Measurements from ENCODE around the gene SDCBP2. TPM values are rescaled to one million over a fixed set of nuclear protein-coding genes. Genes with fewer than 3 reads are reported as not detected.

Gene SDCBP2
- total and polyA plus RNA-seq, 2 of the 13 experiments (the other 11 are each of a cell fraction or from before 2014, with no cell fraction given): 1.2 to 2.4 TPM

GRCh38 chr20:1273366-1273765 lies 55.6 kb downstream of the SDCBP2 start:
- POLR2A ChIA-PET: no interaction called here
- in situ Hi-C loops (cut with HindIII; ENCODE audit: extremely low pct_ligation_motif_present, low pct_unique_long_range_greater_than_20kb): no loop called here

More at GRCh38 chr20:1273366-1273765, 55.6 kb downstream of the SDCBP2 start:
- Histone ChIP-seq H3K27ac (ENCODE audit: extremely low read length, insufficient read depth, low read length) (no peak overlapping the region), H3K9ac (ENCODE audit: insufficient read depth, low read depth, low read length) (no peak overlapping the region), H2AFZ (ENCODE audit: low read length) (no peak overlapping the region), H3K27me3 (ENCODE audit: control insufficient read depth in 1 of 2, insufficient read depth in 2 of 2, low read length in 2 of 2) (peaks cover 7 to 15% of the 10 kb centered on the region in 2 experiments; a peak in 4 of 5 replicates), H3K79me2 (ENCODE audit: insufficient read depth, low read length) (no peaks in the 10 kb centered on the region), H3K4me2 (ENCODE audit: low read depth, low read length) (no peak overlapping the region), H3K4me1 (ENCODE audit: insufficient read depth, low read length) (no peaks in the 10 kb centered on the region), H3K9me3 (ENCODE audit: low read length) (no peaks in the 10 kb centered on the region), H4K20me1 (ENCODE audit: insufficient read depth, low read length) (no peaks in the 10 kb centered on the region), H3K4me3 (replicated peaks in 1 of 3; ENCODE audit: insufficient read depth in 1 of 3, low read depth in 2 of 3, low read length in 3 of 3) (no peak overlapping the region), H3K36me3 (replicated peaks in 1 of 2; ENCODE audit: control insufficient read depth in 1 of 2, insufficient read depth in 2 of 2, low read length in 2 of 2) (no peaks in the 10 kb centered on the region)
- no peak for DNase-seq (ENCODE audit: low spot score)
- 35% methylated on average over 2 of the region's 2 CpGs for WGBS (ENCODE audit: low lambda C conversion rate)
- no peak for FAIRE-seq
- CTCF ChIA-PET (ENCODE audit: low intra/inter-chr PET ratio, low total read pairs): no interaction called here
- intact Hi-C loops (cut with micrococcal nuclease; ENCODE audit: unreplicated experiment): no loop called here
- no peak for ATAC-seq
- no TSS peak for BruUV-seq (replicated peaks)
- TF ChIP-seq, protein P1, sequence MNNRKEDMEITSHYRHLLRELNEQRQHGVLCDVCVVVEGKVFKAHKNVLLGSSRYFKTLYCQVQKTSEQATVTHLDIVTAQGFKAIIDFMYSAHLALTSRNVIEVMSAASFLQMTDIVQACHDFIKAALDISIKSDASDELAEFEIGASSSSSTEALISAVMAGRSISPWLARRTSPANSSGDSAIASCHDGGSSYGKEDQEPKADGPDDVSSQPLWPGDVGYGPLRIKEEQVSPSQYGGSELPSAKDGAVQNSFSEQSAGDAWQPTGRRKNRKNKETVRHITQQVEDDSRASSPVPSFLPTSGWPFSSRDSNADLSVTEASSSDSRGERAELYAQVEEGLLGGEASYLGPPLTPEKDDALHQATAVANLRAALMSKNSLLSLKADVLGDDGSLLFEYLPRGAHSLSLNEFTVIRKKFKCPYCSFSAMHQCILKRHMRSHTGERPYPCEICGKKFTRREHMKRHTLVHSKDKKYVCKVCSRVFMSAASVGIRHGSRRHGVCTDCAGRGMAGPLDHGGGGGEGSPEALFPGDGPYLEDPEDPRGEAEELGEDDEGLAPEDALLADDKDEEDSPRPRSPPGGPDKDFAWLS (CRISPR knock-in tag; IDR thresholded peaks at IDR 0.05; ENCODE audit: borderline replicate concordance): no peak
- TF ChIP-seq SATB2 (CRISPR knock-in tag; IDR thresholded peaks at IDR 0.05) (no peak), CAMTA2 (CRISPR knock-in tag; IDR thresholded peaks at IDR 0.05; ENCODE audit: borderline replicate concordance) (no peak), MYPOP (CRISPR knock-in tag; IDR thresholded peaks at IDR 0.05) (no peak), GLI4 (CRISPR knock-in tag; IDR thresholded peaks at IDR 0.05; ENCODE audit: borderline replicate concordance) (no peak), SOX6 (IDR thresholded peaks at IDR 0.05) (no peak), SOX6 (CRISPR knock-in tag; IDR thresholded peaks at IDR 0.05) (no peak), ONECUT2 (CRISPR knock-in tag; IDR thresholded peaks at IDR 0.05) (no peak), ZFP1 (CRISPR knock-in tag; IDR thresholded peaks at IDR 0.05) (no peak), MEIS1 (CRISPR knock-in tag; IDR thresholded peaks at IDR 0.05; ENCODE audit: borderline replicate concordance) (no peak), BCL6 (CRISPR knock-in tag; IDR thresholded peaks at IDR 0.05) (no peak), CBFB (CRISPR knock-in tag; IDR thresholded peaks at IDR 0.05) (no peak), ZNF773 (CRISPR knock-in tag; IDR thresholded peaks at IDR 0.05; ENCODE audit: borderline replicate concordance) (no peak), ZNF512 (CRISPR knock-in tag; IDR thresholded peaks at IDR 0.05) (no peak), ZXDC (CRISPR knock-in tag; IDR thresholded peaks at IDR 0.05) (no peak)
- TF ChIP-seq, protein P2, sequence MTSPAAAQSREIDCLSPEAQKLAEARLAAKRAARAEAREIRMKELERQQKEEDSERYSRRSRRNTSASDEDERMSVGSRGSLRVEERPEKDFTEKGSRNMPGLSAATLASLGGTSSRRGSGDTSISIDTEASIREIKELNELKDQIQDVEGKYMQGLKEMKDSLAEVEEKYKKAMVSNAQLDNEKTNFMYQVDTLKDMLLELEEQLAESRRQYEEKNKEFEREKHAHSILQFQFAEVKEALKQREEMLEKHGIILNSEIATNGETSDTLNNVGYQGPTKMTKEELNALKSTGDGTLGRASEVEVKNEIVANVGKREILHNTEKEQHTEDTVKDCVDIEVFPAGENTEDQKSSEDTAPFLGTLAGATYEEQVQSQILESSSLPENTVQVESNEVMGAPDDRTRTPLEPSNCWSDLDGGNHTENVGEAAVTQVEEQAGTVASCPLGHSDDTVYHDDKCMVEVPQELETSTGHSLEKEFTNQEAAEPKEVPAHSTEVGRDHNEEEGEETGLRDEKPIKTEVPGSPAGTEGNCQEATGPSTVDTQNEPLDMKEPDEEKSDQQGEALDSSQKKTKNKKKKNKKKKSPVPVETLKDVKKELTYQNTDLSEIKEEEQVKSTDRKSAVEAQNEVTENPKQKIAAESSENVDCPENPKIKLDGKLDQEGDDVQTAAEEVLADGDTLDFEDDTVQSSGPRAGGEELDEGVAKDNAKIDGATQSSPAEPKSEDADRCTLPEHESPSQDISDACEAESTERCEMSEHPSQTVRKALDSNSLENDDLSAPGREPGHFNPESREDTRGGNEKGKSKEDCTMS (CRISPR knock-in tag; conservative IDR thresholded peaks at IDR 0.05): no peak
